Measurements from ENCODE around the gene IL17RD. TPM values are rescaled to one million over a fixed set of nuclear protein-coding genes. Genes with fewer than 3 reads are reported as not detected.

IL17RD gene
- total RNA-seq, 4 donors from 2014 or later: 0.52 to 1.4 (median 0.90) TPM

DNA sequence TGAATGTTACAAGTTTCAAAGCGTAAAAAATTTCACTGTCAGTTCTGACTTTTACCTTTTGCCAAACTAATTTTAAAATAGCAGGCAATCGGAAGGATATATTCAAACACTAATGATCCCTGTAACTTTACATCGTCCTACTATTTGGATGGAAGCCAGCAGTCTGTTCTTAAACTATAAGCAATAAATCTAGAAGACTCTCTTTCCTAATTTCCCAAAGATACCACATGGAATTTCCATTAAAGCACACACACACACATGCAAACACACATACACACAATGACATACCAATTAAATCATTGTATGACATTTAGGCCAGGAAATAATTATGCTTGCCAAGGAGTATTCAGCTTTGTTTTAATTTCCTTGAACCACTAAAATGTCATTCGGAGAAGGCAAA, 32.0 kb downstream of the IL17RD start:
- Histone ChIP-seq H3K4me3 (no peak overlapping the region), H3K36me3 (no peaks in the 10 kb centered on the region), H3K9me3 (no peaks in the 10 kb centered on the region), H3K4me1 (no peaks in the 10 kb centered on the region), H3K27me3 (no peaks in the 10 kb centered on the region), H3K27ac (no peak overlapping the region)
- DNase-seq: no peak
- intact Hi-C loops (cut with DNase I; ENCODE audit: low total_unique reads): no loop called here
- ATAC-seq: no peak
- in situ Hi-C loops (cut with MboI; ENCODE audit: low sequenced_read_pairs in 4 of 4): no loop called here
- TF ChIP-seq POLR2A (IDR thresholded peaks at IDR 0.05): no peak
- TF ChIP-seq, protein P1, sequence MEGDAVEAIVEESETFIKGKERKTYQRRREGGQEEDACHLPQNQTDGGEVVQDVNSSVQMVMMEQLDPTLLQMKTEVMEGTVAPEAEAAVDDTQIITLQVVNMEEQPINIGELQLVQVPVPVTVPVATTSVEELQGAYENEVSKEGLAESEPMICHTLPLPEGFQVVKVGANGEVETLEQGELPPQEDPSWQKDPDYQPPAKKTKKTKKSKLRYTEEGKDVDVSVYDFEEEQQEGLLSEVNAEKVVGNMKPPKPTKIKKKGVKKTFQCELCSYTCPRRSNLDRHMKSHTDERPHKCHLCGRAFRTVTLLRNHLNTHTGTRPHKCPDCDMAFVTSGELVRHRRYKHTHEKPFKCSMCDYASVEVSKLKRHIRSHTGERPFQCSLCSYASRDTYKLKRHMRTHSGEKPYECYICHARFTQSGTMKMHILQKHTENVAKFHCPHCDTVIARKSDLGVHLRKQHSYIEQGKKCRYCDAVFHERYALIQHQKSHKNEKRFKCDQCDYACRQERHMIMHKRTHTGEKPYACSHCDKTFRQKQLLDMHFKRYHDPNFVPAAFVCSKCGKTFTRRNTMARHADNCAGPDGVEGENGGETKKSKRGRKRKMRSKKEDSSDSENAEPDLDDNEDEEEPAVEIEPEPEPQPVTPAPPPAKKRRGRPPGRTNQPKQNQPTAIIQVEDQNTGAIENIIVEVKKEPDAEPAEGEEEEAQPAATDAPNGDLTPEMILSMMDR (IDR thresholded peaks at IDR 0.05 in 4 of 5, conservative IDR thresholded peaks at IDR 0.05 in 1 of 5): no peak

DNA sequence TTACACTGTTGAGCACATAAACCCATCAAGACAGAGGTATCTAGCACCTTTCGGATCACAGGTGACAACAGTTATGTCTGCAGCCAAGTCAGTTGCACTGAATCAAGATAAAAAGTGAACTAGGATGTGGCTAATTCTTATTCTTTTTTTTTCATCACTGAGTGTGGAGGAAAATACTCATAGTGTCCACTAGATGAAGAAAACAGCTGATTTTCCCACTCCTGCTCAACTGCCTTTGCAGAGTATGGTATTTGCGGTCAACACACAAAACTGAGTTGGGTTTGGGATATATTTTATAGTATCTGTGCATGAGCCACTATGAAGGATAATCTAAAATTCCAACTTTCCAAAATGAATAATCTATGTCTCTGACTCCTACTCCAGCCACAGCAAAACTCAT, 32.5 kb downstream of the IL17RD start:
- H3K27ac ChIP-seq: no peak overlapping the region
- ATAC-seq (no peak), DNase-seq (no peak)
- no peak overlapping the region for H3K4me3 ChIP-seq
- H3K9me3 ChIP-seq: no peaks in the 10 kb centered on the region
- in situ Hi-C loops (cut with MboI; ENCODE audit: low sequenced_read_pairs in 4 of 4): no loop called here
- TF ChIP-seq, protein P1 (IDR thresholded peaks at IDR 0.05 in 4 of 5, conservative IDR thresholded peaks at IDR 0.05 in 1 of 5): no peak
- no peaks in the 10 kb centered on the region for H3K27me3 ChIP-seq
- H3K4me1 ChIP-seq: no peaks in the 10 kb centered on the region
- intact Hi-C loops (cut with DNase I; ENCODE audit: low total_unique reads): no loop called here
- H3K36me3 ChIP-seq: no peaks in the 10 kb centered on the region

DNA sequence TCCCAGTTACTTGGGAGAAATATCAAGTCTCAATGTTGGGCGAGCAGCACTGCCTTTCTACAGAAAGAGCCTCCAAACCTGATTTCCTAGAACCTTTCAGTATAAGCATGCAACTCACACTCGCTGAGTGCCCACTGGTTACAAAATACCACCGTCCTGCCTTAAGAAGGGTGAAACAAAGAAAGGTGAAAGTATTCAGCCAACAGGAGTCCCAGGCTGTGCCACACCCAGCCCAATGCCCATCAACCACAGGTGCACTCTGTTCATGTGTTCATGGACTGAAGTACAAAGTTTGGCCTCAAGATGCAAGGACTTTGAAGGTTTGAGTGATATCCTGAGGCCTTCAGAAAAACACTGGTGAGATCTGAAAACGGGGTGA, 34.0 kb downstream of the IL17RD start:
- no peak overlapping the region for H3K4me3 ChIP-seq
- TF ChIP-seq, protein P1 (IDR thresholded peaks at IDR 0.05 in 4 of 5, conservative IDR thresholded peaks at IDR 0.05 in 1 of 5): no peak
- TF ChIP-seq POLR2A (IDR thresholded peaks at IDR 0.05): no peak
- H3K9me3 ChIP-seq: no peaks in the 10 kb centered on the region
- no peaks in the 10 kb centered on the region for H3K4me1 ChIP-seq
- H3K36me3 ChIP-seq: no peaks in the 10 kb centered on the region
- no peak for ATAC-seq
- DNase-seq: no peak
- no peaks in the 10 kb centered on the region for H3K27me3 ChIP-seq
- no peak overlapping the region for H3K27ac ChIP-seq
- in situ Hi-C loops (cut with MboI; ENCODE audit: low sequenced_read_pairs in 4 of 4) (no loop called here), intact Hi-C loops (cut with DNase I; ENCODE audit: low total_unique reads) (no loop called here)

DNA sequence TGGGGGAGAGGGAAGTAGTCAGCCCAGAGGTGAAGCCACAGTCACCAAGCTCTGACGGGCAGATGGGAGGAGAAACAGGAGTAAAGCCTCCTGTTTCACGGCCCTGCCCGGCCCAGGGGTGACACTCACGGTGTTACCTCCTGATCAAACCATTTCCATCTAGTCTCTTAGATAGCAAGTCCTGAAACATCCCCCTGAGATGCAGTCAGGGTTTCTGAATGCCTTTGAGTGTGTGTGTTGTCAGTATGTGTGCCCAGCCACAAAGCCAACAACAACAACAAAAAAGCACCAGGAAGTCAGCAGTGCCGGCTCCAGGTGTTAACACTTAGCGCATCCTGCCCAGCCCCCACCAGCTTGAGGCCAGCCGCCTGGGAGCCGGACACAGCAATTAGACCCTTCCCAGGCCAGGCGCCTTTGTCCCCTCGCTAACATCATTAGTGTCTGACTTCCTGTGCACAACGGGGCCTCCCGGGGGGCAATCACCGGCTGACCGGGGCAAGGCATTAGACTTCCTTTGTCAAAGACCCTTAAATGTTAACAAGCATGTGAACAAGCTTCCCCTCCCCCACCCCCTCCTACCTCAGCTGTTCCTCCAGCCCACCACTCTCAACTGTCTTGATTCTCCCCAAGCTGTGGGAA, 34.5 kb downstream of the IL17RD start:
- ATAC-seq (no peak), DNase-seq (no peak)
- no peak overlapping the region for H3K4me3 ChIP-seq
- intact Hi-C loops (cut with DNase I; ENCODE audit: low total_unique reads): no loop called here
- H3K4me1 ChIP-seq: no peaks in the 10 kb centered on the region
- H3K27ac ChIP-seq: no peak overlapping the region
- TF ChIP-seq POLR2A (IDR thresholded peaks at IDR 0.05): no peak
- TF ChIP-seq, protein P1 (IDR thresholded peaks at IDR 0.05 in 4 of 5, conservative IDR thresholded peaks at IDR 0.05 in 1 of 5): no peak
- H3K27me3 ChIP-seq: no peaks in the 10 kb centered on the region
- in situ Hi-C loops (cut with MboI; ENCODE audit: low sequenced_read_pairs in 4 of 4): no loop called here
- H3K36me3 ChIP-seq: no peaks in the 10 kb centered on the region
- H3K9me3 ChIP-seq: no peaks in the 10 kb centered on the region

Data from gastrocnemius medialis (tissue), 4 donors.